HG03175 (cell line): ENCODE results near the gene HLA-E.
A peak's percentile ranks its signal among the peaks of the same experiment; 100 is the strongest.
"Not testable (repeated sequence)": the region's sequence is repeated elsewhere in the genome, so short reads cannot be mapped to it uniquely, and the experiment has no call there.

Source experiments
- ATAC-seq: cut with Tn5 transposase; IDR thresholded peaks from one replicate; pipeline ENCODE4 v1.9.1; 2021; ENCODE audit warnings: mild to moderate bottlenecking, moderate library complexity; ENCODE audit not compliant: unreplicated experiment

The HLA-E gene

GRCh38 chr6:30489081-30490025 lies at the start of gene HLA-E:
Gene HLA-E (plus strand): TSS chr6:30489509. CDS start chr6:30489532, 23 bp downstream.
- ATAC-seq, result peak; percentile 85

- no peak for ATAC-seq
Measured at GRCh38 chr6:30441171-30441570, 48.1 kb upstream of the HLA-E start.

DNA sequence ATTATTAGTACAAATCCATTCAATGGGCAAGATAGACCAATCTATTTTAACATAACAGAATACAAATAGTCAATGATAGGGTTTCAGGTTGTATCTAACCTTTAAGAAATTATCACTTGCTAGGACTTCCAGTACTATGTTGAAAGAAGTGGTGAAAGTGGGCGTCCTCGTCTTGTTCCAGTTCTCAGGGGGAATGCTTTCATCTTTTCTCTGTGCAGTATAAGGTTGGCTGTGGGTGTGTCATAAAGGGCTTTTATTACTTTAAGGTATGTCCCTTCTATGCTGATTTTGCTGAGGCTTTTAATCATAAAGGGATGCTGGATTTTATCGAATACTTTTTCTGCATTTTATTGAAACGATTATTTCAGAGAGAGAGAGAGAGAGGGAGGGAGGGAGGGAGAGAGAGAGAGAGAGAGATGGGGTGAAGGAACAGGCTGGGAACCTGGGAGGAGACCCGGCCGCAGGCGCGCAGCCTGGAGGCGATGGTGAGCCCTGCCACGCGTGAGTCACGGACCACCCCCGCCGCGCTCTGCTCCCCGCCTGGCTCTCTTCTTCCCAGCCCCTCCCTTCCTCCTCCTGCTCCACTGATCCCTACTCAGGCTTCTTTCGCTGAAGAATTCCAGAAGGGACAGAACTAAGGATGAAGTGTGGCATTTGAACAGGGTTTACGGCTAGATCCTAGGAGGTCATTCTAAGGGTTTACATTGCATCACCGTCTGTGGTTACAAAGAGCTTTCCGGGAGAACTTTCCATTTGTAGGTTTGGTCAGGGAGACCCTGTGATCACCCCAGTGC lies 45.5 kb upstream of the HLA-E start:
- ATAC-seq, result no peak

DNA sequence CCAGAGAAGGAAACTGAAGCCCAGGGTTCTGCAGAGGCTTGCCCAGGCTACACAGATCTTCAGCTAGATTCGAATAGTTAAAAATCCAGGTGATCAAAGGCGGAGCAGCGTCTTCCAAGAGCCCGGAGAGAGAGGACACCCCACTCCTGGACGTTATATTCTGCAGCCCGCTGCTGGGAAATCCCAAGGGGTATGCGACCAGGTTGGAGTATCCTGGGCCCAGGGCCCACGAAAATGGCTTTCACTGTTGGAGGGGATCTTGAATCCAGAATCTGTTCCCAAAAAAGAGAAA lies 44.9 kb upstream of the HLA-E start:
- ATAC-seq, result no peak

DNA sequence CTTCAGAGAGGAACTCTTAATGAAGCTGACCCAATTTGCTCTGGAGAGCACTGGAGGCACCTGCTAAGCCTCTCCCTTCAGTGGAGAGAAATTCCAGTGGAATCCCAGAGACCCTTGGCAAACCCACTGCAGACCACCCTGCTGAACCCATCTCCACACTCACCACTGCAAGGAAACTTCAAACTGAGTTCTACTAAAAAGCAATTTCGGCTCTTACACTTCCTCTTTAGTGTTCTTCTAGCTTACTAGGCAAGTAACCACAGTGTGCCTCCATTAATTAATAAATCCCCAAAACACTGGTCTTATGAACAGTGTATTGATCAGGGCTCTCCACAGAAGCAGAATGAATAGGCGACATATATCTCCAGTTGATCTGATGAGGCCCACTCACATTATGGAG lies 43.0 kb upstream of the HLA-E start:
- no peak for ATAC-seq

DNA sequence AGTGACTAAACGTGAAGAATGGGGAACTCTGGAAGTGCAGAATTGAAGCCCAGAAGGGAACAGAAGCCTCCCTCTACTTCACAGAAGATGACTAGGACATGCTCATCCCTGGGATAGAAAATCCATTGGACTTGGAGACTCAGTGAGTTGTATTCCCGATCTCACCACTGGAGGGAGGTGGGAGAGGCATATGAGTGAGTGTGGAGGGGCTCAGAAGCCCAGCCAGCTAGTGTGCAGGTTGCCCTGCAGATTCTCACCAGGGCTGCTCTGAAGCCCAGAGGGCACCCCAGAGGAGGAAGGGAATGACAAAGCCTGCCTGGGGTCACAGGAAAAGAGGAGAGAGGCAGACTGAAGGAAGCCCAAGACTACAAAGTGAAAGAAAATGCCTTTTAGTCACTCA lies 42.1 kb upstream of the HLA-E start:
- ATAC-seq, result no peak

- no peak for ATAC-seq
Measured at GRCh38 chr6:30450548-30450908, 38.8 kb upstream of the HLA-E start.

DNA sequence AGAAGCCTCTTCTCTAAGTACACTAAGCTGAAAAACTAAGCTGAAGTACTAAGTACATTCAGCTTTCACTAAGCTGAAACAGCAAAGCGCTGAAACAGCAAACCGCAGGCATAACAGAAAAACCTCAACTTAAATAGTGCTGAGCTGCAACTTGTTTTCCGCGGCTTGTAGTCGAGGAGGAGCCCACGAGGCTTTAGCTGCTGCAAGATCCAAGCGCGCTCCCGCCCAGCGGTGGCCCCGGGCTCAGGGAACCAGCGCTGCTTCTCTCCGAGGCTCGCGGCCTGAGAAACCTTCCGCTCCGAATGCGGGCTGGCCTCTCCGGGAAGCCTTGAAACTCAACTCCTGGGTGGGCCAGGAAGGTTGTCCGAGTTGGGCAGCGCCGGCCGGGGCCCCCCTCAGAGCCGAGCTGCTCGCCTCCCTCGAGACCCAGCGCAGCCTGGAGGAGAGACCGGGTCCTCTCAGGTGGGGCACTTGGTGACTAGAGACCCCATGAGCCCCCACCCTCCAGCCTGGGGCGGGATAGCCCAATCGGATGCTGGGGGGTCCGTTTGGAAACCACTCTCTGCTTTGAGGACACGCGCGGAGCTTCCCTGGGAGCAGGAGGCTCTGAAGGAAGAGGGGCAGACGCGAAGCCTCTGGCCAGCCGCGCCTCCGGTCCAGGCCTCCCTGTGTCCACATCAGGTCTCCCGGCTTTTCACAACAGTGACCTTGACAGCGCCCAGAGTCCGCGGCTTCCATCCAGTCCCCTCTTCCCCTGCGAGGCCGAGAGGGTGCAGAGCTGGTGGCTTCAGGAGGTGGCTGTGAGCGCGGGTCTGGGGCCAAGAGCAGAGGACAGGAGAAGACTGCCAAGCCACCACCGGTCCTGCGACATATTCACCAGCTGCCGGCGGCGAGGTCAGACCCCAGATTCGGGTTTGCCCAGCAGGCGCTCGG lies 38.1 kb upstream of the HLA-E start:
- ATAC-seq, result no peak

- no peak for ATAC-seq
Measured at GRCh38 chr6:30452736-30453507, 36.4 kb upstream of the HLA-E start.

DNA sequence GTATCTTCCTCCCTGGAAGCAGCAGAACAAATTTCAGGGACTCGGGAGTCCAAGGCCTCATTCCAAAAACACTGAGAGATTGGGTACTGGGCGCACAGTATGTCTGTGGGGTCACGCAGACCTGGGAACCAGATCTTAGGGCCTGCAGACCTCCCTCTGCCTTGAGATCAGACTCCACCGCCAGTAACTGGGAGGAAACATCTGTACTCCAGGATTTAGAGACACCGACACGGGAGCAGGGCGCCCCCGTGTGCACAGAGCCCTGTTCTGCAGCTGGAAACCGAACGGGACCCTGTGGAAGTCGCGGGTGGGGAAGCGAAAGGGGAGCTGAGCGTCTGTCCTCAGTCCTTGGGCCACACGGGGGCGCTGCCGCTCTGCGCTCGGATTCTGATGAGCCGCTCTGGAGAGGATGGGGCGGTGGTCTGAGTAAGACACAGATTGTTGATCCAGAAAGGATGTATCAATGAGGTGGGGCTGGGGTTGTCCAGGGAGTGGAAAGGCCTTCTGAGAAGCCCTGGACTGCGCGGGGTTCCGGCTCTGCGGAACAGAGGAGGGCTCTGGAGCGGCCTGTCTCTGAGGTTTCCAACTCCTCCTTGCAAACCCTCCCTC lies 35.7 kb upstream of the HLA-E start:
- ATAC-seq, result no peak

- ATAC-seq, result no peak
Measured at GRCh38 chr6:30459145-30459544, 30.2 kb upstream of the HLA-E start.

GRCh38 chr6:30461055-30461454 lies 28.3 kb upstream of the HLA-E start:
- no peak for ATAC-seq

- no peak for ATAC-seq
Measured at GRCh38 chr6:30462482-30462881, 26.8 kb upstream of the HLA-E start.

DNA sequence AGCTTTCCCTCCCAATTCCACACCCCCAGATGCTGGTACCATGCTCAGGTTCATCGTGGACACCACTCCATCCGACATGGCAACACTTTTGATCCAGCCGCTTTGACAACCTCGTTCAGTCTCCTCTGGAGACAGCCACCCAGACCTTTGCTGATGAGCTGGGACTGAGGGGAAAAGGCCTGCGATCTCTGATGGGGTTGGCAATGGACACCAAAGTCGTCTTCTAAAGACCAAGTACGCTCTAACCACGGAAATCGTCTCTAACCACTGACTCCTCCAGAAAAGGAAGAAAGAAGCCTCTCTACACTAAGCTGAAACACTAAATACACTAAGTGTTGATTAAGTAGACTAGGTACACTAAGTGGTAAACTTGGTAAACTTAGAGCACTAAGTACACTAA lies 26.1 kb upstream of the HLA-E start:
- ATAC-seq, result no peak

DNA sequence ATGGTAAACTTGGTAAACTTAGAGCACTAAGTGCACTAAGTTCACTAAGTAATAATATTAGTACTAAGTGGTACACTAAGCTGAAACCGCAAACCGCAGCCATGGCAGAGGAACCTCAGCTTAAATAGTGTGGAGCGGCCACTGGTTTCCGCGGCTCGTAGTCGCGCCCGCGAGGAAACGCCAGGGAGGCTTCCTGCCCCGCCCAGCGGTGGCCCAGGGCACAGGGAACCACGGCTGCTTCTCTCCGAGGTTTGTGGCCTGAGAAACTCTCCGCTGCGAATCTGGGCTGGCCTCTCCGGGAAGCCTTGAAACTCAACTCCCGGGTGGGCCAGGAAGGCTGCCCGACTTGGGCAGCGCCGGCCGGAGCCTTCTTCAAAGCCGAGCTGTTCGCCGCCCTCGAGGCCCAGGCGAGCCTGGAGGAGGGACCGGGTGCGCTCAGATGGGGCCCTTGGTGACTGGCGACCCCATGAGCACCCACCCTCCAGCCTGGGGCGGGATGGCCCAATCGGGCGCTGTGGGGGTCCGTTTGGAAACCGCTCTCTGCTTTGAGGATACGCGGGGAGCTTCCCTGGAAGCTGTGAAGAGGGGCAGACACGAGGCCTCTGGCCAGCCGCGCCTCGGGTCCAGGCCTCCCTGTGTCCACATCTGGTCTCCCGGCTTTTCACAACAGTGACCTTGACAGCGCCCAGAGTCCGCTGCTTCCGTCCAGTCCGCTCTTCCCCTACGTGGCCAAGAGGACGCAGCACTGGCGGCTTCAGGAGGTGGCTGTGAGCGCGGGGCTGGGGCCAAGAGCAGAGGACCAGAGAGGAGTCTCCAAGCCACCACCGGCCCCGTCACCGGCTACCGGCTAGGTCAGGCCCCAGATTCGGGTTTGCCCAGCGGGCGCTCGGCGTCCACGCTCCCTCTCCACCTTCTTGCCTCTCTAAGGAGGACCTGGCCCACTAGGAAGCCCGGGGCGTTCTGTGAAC lies 25.4 kb upstream of the HLA-E start:
- no peak for ATAC-seq

- no peak for ATAC-seq
Measured at GRCh38 chr6:30465595-30466306, 23.6 kb upstream of the HLA-E start.

- no peak for ATAC-seq
Measured at GRCh38 chr6:30470968-30471367, 18.3 kb upstream of the HLA-E start.

GRCh38 chr6:30475116-30475515 lies 14.2 kb upstream of the HLA-E start:
- ATAC-seq, result not testable (repeated sequence)
